GM15510 (cell line): ENCODE results near the gene TEAD1.

Experiments used
- POLR2A ChIP-seq: IDR thresholded peaks from 3 replicates; pipeline ENCODE4 v1.6.1; 2011; ENCODE audit warnings: borderline replicate concordance; ENCODE audit not compliant: insufficient read length; ENCODE audit errors: extremely low read depth

TEAD1 gene

DNA sequence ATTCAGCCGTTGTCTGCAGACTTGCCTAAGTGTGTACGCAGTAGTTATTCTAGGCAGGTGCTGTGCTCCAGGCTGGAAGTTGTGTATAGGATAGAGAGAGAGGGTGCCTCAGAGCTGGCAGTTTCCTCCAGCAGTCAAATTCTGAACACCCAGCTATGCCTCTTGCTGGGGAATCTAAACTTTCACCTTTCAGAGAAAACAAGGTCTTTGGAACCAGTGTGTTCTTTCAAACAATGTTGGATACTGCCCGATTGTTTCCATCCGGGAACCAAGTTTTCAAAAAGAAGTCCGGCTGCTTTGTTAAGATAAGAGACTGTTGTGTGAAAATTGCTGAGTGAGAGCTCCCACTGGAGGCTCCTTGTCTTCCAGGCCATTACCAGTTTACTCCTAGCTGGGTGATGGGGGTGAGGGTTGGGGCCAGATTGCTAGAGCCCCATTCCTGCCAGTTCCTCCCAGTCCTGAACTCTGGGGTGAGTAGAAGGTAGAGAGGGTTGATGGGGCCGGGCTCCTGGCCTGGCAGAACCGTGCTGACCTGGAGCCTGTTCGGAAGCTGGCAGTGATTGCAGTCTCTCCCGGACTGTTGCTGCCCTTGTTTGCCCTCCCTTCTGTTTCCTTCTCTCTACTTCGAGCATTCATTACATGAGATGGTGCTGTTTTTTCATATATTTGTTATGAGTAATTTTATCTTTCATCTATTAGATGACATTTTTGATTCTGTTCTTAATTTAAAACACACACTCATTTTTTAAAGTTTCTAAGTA lies 150.2 kb downstream of the TEAD1 start:
- no peak for TF ChIP-seq POLR2A

DNA sequence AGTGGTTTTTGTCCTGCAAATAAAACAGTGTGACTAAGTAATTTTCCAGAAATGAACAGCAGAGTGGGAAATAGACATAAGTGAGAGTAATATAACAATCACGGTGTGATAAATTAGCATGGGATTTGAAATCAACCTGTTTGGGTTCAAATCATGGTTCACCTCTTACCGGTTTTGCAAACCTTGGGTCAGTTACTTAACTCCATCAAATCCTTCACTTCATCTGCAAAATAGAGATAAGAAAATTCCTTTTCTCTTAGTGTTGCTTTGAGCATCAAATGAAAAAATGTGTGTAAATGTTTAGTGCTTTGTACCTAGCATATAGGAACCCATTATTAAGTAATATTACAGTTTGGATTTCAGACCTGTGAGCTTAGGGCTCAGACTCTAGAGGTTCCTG lies 152.2 kb downstream of the TEAD1 start:
- TF ChIP-seq POLR2A = no peak

GRCh38 chr11:12827369-12827768 lies 153.1 kb downstream of the TEAD1 start:
- no peak for TF ChIP-seq POLR2A

GRCh38 chr11:12827929-12828812 lies 153.9 kb downstream of the TEAD1 start:
- TF ChIP-seq POLR2A = no peak

- TF ChIP-seq POLR2A = no peak
These were observed 154.9 kb downstream of the TEAD1 start for GRCh38 chr11:12829131-12829530.

DNA sequence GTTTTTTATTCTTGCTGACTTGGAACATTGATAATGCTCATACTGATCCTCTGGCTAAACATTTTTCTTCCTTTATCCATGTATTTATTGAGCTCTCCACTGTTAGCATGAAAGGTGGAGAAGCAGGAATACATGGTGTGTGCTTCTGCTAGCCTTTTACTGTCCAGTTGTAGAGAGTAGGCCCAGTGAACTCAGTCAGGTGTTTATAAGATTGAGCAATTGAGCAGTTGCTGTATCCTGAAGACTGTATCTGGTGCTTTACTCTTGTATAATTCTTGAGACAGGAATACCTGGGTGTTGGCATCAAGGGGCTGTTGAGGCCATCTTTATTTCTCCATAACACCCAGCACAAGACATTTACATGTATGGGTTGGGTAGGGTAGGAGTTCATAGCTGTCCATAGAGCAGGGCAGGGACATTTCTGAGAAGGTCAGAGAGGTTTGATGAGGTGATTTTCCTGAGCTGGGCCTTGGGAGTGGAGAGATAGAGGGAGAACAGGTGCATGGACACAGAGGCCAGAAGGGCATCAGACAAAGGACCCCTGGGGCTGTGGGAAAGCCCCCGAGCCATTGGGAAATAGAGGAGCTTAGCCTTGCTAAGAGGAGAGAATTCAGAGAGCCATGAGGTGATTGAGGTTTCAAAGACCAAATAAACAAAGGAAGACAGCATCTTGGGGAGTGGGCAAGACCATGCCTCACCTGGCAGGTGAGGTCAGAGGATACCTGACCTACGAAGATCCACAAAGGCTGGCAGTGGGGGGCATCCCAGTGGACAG lies 155.5 kb downstream of the TEAD1 start:
- TF ChIP-seq POLR2A = no peak

DNA sequence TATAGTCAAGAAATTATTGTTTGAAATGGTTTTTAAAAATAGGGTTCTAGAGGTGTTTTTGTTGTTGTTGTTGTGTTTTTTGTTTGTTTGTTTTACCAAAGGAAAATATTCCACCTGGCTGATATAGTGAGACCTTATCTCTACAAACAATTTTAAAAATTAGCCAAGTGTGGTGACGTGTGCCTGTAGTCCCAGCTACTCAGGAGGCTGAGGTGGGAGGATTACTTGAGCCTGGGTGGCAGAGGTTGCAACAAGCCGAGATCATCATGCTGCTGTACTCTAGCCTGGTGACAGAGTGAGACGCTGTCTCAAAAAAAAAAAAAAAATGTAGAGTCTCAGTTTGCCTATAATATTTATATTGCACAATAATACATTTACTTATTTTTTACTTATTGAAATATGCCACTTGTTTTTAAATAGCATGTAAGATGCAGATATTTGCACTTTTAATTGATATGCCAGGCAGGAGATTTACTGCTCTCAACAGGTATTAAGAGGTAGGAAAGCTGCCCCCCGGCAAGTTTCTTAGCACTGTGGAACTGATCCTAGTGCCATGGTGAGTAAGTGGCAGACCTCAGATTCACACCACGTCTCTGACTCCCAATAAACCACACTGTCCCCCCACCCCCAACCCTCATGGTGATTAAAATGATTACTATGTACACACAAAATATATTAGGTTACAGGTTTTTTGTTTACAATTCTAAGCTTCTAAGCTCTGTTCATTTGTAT lies 157.4 kb downstream of the TEAD1 start:
- no peak for TF ChIP-seq POLR2A

GRCh38 chr11:12832480-12833224 lies 158.4 kb downstream of the TEAD1 start:
- TF ChIP-seq POLR2A = no peak

DNA sequence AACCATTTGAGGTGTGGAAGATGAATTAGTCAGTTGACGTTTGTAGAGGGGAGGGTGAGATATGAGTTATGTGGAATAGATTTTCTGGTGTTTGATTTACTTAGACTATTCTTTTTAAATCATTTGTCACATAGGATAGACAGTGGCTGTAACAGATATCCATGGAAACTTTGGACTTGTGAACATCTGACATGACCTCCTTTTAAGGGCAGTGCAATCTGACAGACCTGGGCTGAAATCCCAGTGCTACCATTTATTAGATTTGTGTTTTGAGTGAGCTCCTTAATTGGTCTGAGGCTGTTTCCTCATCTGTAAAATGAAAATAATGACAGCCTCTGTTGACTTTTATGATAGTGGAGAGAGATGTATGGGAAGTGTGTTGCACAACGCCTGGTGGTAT lies 159.9 kb downstream of the TEAD1 start:
- TF ChIP-seq POLR2A = no peak

- no peak for TF ChIP-seq POLR2A
These were observed 160.4 kb downstream of the TEAD1 start for GRCh38 chr11:12834630-12835029.

GRCh38 chr11:12835286-12835685 lies 161.1 kb downstream of the TEAD1 start:
- TF ChIP-seq POLR2A = no peak

DNA sequence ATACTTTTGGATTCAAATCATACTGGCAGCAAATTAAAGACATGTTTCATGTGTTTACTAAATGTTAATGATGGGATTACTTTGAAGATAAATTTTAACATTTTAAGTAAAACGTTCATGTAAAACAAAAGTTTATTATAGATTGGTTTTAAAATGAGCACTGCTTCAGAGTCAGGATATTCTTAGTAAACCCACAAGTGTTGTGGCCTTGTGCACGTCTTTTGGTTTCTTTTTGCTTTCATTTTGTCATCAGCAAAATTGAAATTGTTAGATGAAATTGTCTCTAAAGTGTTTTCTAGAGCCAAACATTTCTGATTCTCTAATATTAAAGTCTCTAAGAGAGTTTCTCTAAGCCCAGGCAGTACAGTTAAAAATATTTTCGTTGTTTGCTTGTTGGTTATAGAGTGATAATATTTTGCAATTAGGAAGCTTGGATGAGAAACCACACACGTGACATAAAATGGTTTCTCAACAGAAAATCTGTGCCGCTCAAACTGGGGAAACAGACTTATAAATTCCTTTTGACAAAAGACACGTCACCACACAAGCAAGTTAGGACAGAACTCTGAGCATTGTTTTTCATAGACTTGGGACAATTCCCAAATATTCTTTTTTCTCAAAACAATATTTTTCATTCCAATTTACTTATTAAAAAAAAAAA lies 164.4 kb downstream of the TEAD1 start:
- TF ChIP-seq POLR2A = no peak

GRCh38 chr11:12840871-12841660 lies 166.8 kb downstream of the TEAD1 start:
- TF ChIP-seq POLR2A = no peak

GRCh38 chr11:12841946-12842630 lies 167.9 kb downstream of the TEAD1 start:
- no peak for TF ChIP-seq POLR2A
